B cell (primary cell): Measurements from ENCODE around the gene DAB2IP. TPM values are rescaled to one million over a fixed set of nuclear protein-coding genes. Genes with fewer than 3 reads are reported as not detected.

ENCODE experiments used
- ATAC-seq: fragments of 200-7000 bp; cut with Tn5 transposase; one replicate; pipeline ENCODE4 v1.10.0; 2021; ENCODE audit warnings: low read depth, mild to moderate bottlenecking, moderate number of reproducible peaks, moderate library complexity
- CTCF ChIA-PET: fragments of 350-600 bp; sonication (Branson Sonifier 250); formaldehyde crosslinking; loops from one replicate; lab custom pipeline; 2021; ENCODE audit warnings: antibody characterized with exemption, inconsistent platforms; lab: Charles Lee
- POLR2A ChIA-PET: fragments of 350-600 bp; sonication (Branson Sonifier 250); formaldehyde crosslinking; loops from one replicate; lab custom pipeline; 2021; ENCODE audit warnings: antibody characterized with exemption; lab: Charles Lee
- DNase-seq: peaks from one replicate; pipeline ENCODE4 v3.0.0; 2013
- H2AFZ ChIP-seq: 2 replicates; pipeline ENCODE4 v1.6.1; 2012; ENCODE audit warnings: mild to moderate bottlenecking, low read depth, low read length; ENCODE audit not compliant: insufficient read depth, poor library complexity, severe bottlenecking
- H3K27ac ChIP-seq, 2 donors: 1 replicate in 1 of 2; 2 replicates in 1 of 2; pipeline ENCODE4 v1.5.1; 2012 to 2013; ENCODE audit warnings: low read length in 2 of 2, mild to moderate bottlenecking in 2 of 2, moderate library complexity in 1 of 2
- H3K27me3 ChIP-seq, 4 experiments: fragments of 200-600 bp in 1 of 4; sonication (generic) in 1 of 4; replicated peaks in 1 of 4; 1 replicate in 2 of 4; 2 replicates in 2 of 4; pipeline versions ENCODE4 v1.6.1 to v1.7.0; 2013 to 2016; ENCODE audit warnings: low read length in 3 of 4, mild to moderate bottlenecking in 2 of 4, mixed read lengths in 1 of 4, moderate library complexity in 1 of 4; ENCODE audit not compliant: insufficient read depth in 4 of 4, control insufficient read depth in 3 of 4; ENCODE audit errors: control extremely low read depth in 1 of 4
- H3K36me3 ChIP-seq, 2 experiments: replicated peaks in 1 of 2; 1 replicate in 1 of 2; 2 replicates in 1 of 2; pipeline versions ENCODE4 v1.6.1 to v1.7.1; 2013; ENCODE audit warnings: low read length in 1 of 2; ENCODE audit not compliant: insufficient read depth in 2 of 2, control insufficient read depth in 1 of 2; ENCODE audit errors: control extremely low read depth in 1 of 2, extremely low read depth in 1 of 2
- H3K4me1 ChIP-seq, 2 donors: fragments of 200-600 bp in 1 of 2; sonication (generic) in 1 of 2; 1 replicate in 1 of 2; 2 replicates in 1 of 2; pipeline versions ENCODE4 v1.5.1 to v1.6.1; 2013 to 2017; ENCODE audit warnings: low read length in 2 of 2; ENCODE audit not compliant: control insufficient read depth in 2 of 2, insufficient read depth in 2 of 2
- H3K4me2 ChIP-seq: replicated peaks from 2 replicates; pipeline ENCODE3; 2012; ENCODE audit warnings: mild to moderate bottlenecking, low read depth, low read length; ENCODE audit not compliant: poor library complexity, severe bottlenecking
- H3K4me3 ChIP-seq, 5 experiments: fragments of 200-600 bp in 1 of 5; sonication (generic) in 1 of 5; 1 replicate in 3 of 5; 2 replicates in 2 of 5; pipeline versions ENCODE4 v1.5.1 to v1.7.0; 2011 to 2016; ENCODE audit warnings: low read length in 4 of 5, mild to moderate bottlenecking in 4 of 5, low read depth in 2 of 5, control low read depth in 1 of 5, moderate library complexity in 1 of 5; ENCODE audit not compliant: insufficient read depth in 1 of 5; ENCODE audit errors: control extremely low read depth in 1 of 5, extremely low read depth in 1 of 5
- H3K79me2 ChIP-seq: fragments of 200-600 bp; sonication (generic); one replicate; pipeline ENCODE4 v1.6.0; 2016; ENCODE audit warnings: low read length; ENCODE audit not compliant: control insufficient read depth, insufficient read depth
- H3K9ac ChIP-seq: fragments of 200-600 bp; sonication (generic); 2 replicates; pipeline ENCODE4 v1.6.1; 2017; ENCODE audit warnings: mild to moderate bottlenecking, low read length, moderate library complexity
- H3K9me3 ChIP-seq, 3 donors: one replicate each; pipeline versions ENCODE4 v1.6.1 to v1.7.1; 2013; ENCODE audit warnings: low read length in 2 of 3; ENCODE audit not compliant: control insufficient read depth in 2 of 3, insufficient read depth in 1 of 3; ENCODE audit errors: control extremely low read depth in 1 of 3
- H4K20me1 ChIP-seq: 2 replicates; pipeline ENCODE4 v1.6.0; 2012; ENCODE audit warnings: mild to moderate bottlenecking, low read length; ENCODE audit not compliant: insufficient read depth, control insufficient read depth, poor library complexity, severe bottlenecking
- H3K27ac Mint-ChIP-seq: one replicate; pipeline ENCODE4 v1.8.0; 2021; ENCODE audit warnings: mixed read lengths
- H3K27me3 Mint-ChIP-seq: one replicate; pipeline ENCODE4 v1.8.0; 2021; ENCODE audit warnings: mixed read lengths
- H3K4me1 Mint-ChIP-seq: one replicate; pipeline ENCODE4 v1.8.0; 2021; ENCODE audit warnings: mixed read lengths
- H3K4me3 Mint-ChIP-seq: one replicate; pipeline ENCODE4 v1.8.0; 2021; ENCODE audit warnings: mixed read lengths
- H3K9me3 Mint-ChIP-seq: one replicate; pipeline ENCODE4 v1.8.0; 2022; ENCODE audit warnings: mixed read lengths; ENCODE audit not compliant: insufficient read depth
- CTCF ChIP-seq: fragments of 200-600 bp; IDR thresholded peaks from one replicate; pipeline ENCODE4 v1.8.0; 2022; ENCODE audit warnings: antibody characterized with exemption, mild to moderate bottlenecking
- EZH2 ChIP-seq: IDR thresholded peaks from 2 replicates; pipeline ENCODE4 v1.6.1; 2012; ENCODE audit warnings: borderline replicate concordance, low read depth, mild to moderate bottlenecking, moderate library complexity, low read length; ENCODE audit not compliant: insufficient read depth, poor library complexity, severe bottlenecking
- WGBS: methylation state at CpG from one replicate; pipeline ENCODE4 v1.1.5; 2013; ENCODE audit warnings: missing lambda C conversion rate; ENCODE audit not compliant: insufficient coverage; 5-methylcytosine and 5-hydroxymethylcytosine counted together
- intact Hi-C: fragments of 100-400 bp; cut with micrococcal nuclease; formaldehyde crosslinking; loops from one replicate; pipeline ENCODE4 v1.10.0; 2022
- polyA plus RNA-seq: library from polyadenylated mRNA; depleted of rRNA; stranded (reverse); fragments of >200 nt; gene quantifications from 2 replicates; pipeline ENCODE4 v1.2.3, GENCODE V29; 2012
- total RNA-seq, 2 donors: library from RNA; stranded (reverse); fragments of 120-200 nt in 1 of 2; gene quantifications; 1 replicate in 1 of 2; 2 replicates in 1 of 2; pipeline versions ENCODE4 v1.2.3 to v1.2.4, GENCODE V29; 2013 to 2022

DAB2IP gene
- total and polyA plus RNA-seq, 2 donors (not counting 1 experiment from before 2014, with no cell fraction given) = 1.1 to 3.9 TPM

- no peak overlapping the region for H3K27ac Mint-ChIP-seq
- H3K9me3 Mint-ChIP-seq = no peaks in the 10 kb centered on the region
Observed at GRCh38 chr9:121717141-121717991, 65.9 kb downstream of the DAB2IP start.

More at GRCh38 chr9:121717141-121717991, 65.9 kb downstream of the DAB2IP start:
- Histone ChIP-seq H3K27me3 (peaks cover 0 to 2% (median 0%) of the 10 kb centered on the region in 4 experiments), H3K4me3 (no peak overlapping the region), H3K4me1 (no peaks in the 10 kb centered on the region), H2AFZ (no peak overlapping the region), H3K27ac (no peak overlapping the region), H3K4me2 (no peak overlapping the region), H3K9ac (no peak overlapping the region), H4K20me1 (no peaks in the 10 kb centered on the region), H3K9me3 (no peaks in the 10 kb centered on the region), H3K79me2 (no peaks in the 10 kb centered on the region), H3K36me3 (no peaks in the 10 kb centered on the region)
- intact Hi-C loops = no loop called here
- Mint-ChIP-seq H3K4me1 (no peaks in the 10 kb centered on the region), H3K4me3 (no peak overlapping the region), H3K27me3 (no peaks in the 10 kb centered on the region)
- CTCF ChIA-PET = interaction anchor here (1.0 kb wide), 1 partner anchor 17 kb away, joined by 3 read pairs; no protein-coding TSS in a partner anchor
- WGBS = 94% methylated on average over 19 of the region's 19 CpGs
- POLR2A ChIA-PET = no interaction called here
- DNase-seq (no peak), ATAC-seq (no peak)
- TF ChIP-seq CTCF = no peak
- no peak for TF ChIP-seq EZH2
